Measurements from ENCODE around the gene SYT5. TPM values are rescaled to one million over a fixed set of nuclear protein-coding genes. Genes with fewer than 3 reads are reported as not detected.
A peak's percentile ranks its signal among the peaks of the same experiment; 100 is the strongest.

SYT5 gene
- total and polyA plus RNA-seq, 9 of the 15 experiments (the other 6 are each of a cell fraction or from before 2014, with no cell fraction given): 1.3 to 20.9 (median 8.8) TPM

- TF ChIP-seq ZBTB40 (IDR thresholded peaks at IDR 0.05) (0 out of 2 replicates have a peak, but pooled peaks have one; percentile 11), ZBTB40 (CRISPR knock-in tag; IDR thresholded peaks at IDR 0.05) (no peak), NR2C2 (CRISPR knock-in tag; IDR thresholded peaks at IDR 0.05) (no peak), NR2C2 (tag; IDR thresholded peaks at IDR 0.05) (peak; percentile 70; the same call in 1 of the 2 replicates), CREB3 (tag; conservative IDR thresholded peaks at IDR 0.05; ENCODE audit: low read depth) (no peak), ZBTB12 (CRISPR knock-in tag; IDR thresholded peaks at IDR 0.05) (no peak), RB1 (IDR thresholded peaks at IDR 0.05; ENCODE audit: low read depth) (0 out of 2 replicates have a peak, but pooled peaks have one; percentile 53), KDM2B (CRISPR knock-in tag; IDR thresholded peaks at IDR 0.05) (0 out of 2 replicates have a peak, but pooled peaks have one; percentile 54), ZNF699 (CRISPR knock-in tag; IDR thresholded peaks at IDR 0.05; ENCODE audit: insufficient replicate concordance) (no peak), MTA3 (IDR thresholded peaks at IDR 0.05; ENCODE audit: borderline replicate concordance) (no peak; the same call in 1 of the 2 replicates), FOXK2 (conservative IDR thresholded peaks at IDR 0.05 in 1 of 2, IDR thresholded peaks at IDR 0.05 in 1 of 2; ENCODE audit: low read depth in 2 of 2) (no peak), E2F8 (IDR thresholded peaks at IDR 0.05; ENCODE audit: low read depth, partially characterized antibody) (peak; percentile 55), FOXA3 (CRISPR knock-in tag; conservative IDR thresholded peaks at IDR 0.05 in 1 of 2, IDR thresholded peaks at IDR 0.05 in 1 of 2) (no peak)
These were observed 14.0 kb downstream of the SYT5 start (continued) for GRCh38 chr19:55165952-55166529.
